Astrocyte (in vitro differentiated cells and primary cell): ENCODE data around the gene SETD1A.

Experiments used
- EZH2 ChIP-seq: IDR thresholded peaks from 2 replicates; pipeline ENCODE4 v1.6.1; 2012; ENCODE audit warnings: mild to moderate bottlenecking, low read length, inconsistent platforms; ENCODE audit not compliant: insufficient read depth
- TF ChIP-seq, protein P1 (sequence below): IDR thresholded peaks from 2 replicates; pipeline ENCODE4 v1.5.1; 2011; ENCODE audit warnings: low read depth, mild to moderate bottlenecking, inconsistent platforms, low read length, moderate library complexity; ENCODE audit not compliant: insufficient read depth

DNA sequence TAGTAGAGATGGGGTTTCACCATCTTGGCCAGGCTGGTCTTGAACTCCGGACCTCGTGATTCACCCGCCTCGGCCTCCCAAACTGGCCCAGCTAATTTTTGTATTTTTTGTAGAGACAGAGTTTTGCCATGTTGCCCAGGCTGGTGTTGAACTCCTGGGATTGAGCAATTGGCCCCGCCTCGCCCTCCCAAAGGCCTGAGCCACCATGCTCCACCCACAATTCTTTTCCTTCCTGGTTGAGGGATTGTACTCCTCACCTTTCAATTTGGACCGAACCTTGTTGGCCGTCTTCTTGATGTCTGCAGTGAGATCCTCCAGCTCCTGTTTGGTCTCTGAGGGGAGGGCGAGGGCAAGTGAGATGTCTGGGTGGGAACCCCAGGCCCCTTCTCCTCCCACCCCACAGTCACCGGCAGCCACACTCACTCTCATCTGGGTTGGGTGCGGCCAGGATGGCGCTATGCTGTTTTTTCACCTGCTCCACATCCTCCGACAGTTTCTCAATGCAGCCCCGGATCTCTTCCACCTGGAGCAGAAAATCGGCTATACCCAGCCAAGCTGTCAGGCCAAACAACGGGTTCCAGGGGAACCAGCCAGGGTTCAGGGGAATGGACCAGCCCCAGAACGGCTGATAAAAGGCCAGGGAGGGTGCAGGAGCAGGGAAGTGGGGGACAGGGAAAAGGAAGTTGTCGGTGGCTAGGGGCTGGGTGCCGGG lies 43.3 kb downstream of the SETD1A start:
- TF ChIP-seq, protein P1, sequence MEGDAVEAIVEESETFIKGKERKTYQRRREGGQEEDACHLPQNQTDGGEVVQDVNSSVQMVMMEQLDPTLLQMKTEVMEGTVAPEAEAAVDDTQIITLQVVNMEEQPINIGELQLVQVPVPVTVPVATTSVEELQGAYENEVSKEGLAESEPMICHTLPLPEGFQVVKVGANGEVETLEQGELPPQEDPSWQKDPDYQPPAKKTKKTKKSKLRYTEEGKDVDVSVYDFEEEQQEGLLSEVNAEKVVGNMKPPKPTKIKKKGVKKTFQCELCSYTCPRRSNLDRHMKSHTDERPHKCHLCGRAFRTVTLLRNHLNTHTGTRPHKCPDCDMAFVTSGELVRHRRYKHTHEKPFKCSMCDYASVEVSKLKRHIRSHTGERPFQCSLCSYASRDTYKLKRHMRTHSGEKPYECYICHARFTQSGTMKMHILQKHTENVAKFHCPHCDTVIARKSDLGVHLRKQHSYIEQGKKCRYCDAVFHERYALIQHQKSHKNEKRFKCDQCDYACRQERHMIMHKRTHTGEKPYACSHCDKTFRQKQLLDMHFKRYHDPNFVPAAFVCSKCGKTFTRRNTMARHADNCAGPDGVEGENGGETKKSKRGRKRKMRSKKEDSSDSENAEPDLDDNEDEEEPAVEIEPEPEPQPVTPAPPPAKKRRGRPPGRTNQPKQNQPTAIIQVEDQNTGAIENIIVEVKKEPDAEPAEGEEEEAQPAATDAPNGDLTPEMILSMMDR = no peak
- no peak for TF ChIP-seq EZH2
